Chondrocyte (in vitro differentiated cells): Measurements from ENCODE around the gene TIE1. TPM values are rescaled to one million over a fixed set of nuclear protein-coding genes. Genes with fewer than 3 reads are reported as not detected.

Experiments
- DNase-seq: peaks from one replicate; pipeline ENCODE4 v3.0.0; 2021; ENCODE audit warnings: mixed read lengths, low spot score
- H3K27ac Mint-ChIP-seq: one replicate; pipeline ENCODE4 v1.8.0; 2021; ENCODE audit warnings: mild to moderate bottlenecking, moderate library complexity, mixed read lengths; ENCODE audit not compliant: unreplicated experiment
- H3K27me3 Mint-ChIP-seq: 2 replicates; pipeline ENCODE4 v1.8.0; 2021; ENCODE audit warnings: low read depth, mixed read lengths
- H3K36me3 Mint-ChIP-seq: 2 replicates; pipeline ENCODE4 v1.8.0; 2021; ENCODE audit warnings: low read depth, mixed read lengths
- H3K4me1 Mint-ChIP-seq: 2 replicates; pipeline ENCODE4 v1.8.0; 2021; ENCODE audit warnings: low read depth, mild to moderate bottlenecking, mixed read lengths
- H3K4me3 Mint-ChIP-seq: one replicate; pipeline ENCODE4 v1.8.0; 2021; ENCODE audit warnings: mild to moderate bottlenecking, moderate library complexity, mixed read lengths; ENCODE audit not compliant: unreplicated experiment
- H3K9me3 Mint-ChIP-seq: 2 replicates; pipeline ENCODE4 v1.8.0; 2021; ENCODE audit warnings: low read depth, mixed read lengths
- total RNA-seq: library from RNA; stranded (reverse); gene quantifications from 3 replicates; pipeline ENCODE4 v1.2.1, GENCODE V29; 2021
- TF ChIP-seq, protein P1 (sequence below): fragments of 200-600 bp; sonication (generic); IDR thresholded peaks from 2 replicates; pipeline ENCODE4 v1.5.0; 2021; ENCODE audit warnings: antibody characterized with exemption, mild to moderate bottlenecking, moderate library complexity

TIE1 gene
- total RNA-seq, 1 donor from 2014 or later = not detected

DNA sequence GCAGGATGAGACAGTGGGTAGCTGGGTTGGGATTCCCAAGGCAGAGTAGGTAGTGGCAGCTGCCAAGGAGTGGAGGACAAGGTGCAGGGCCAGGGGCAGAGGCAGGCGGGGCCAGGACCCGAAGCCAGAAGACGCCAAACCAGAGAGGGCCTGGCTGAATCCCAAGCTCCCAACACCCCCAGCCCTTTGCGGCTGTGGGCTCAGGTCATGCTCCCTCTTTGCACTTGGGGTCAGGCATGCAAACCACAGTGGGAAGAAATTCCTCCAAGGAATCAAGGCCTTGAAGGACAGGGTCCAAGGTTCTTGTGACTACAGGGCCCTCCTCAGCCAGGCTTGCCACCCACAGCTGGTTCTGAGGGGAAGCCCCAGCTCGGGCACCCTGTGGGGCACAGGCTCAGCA lies 21.6 kb upstream of the TIE1 start:
- H3K4me1 Mint-ChIP-seq = peaks cover 4% of the 10 kb centered on the region
- TF ChIP-seq, protein P1, sequence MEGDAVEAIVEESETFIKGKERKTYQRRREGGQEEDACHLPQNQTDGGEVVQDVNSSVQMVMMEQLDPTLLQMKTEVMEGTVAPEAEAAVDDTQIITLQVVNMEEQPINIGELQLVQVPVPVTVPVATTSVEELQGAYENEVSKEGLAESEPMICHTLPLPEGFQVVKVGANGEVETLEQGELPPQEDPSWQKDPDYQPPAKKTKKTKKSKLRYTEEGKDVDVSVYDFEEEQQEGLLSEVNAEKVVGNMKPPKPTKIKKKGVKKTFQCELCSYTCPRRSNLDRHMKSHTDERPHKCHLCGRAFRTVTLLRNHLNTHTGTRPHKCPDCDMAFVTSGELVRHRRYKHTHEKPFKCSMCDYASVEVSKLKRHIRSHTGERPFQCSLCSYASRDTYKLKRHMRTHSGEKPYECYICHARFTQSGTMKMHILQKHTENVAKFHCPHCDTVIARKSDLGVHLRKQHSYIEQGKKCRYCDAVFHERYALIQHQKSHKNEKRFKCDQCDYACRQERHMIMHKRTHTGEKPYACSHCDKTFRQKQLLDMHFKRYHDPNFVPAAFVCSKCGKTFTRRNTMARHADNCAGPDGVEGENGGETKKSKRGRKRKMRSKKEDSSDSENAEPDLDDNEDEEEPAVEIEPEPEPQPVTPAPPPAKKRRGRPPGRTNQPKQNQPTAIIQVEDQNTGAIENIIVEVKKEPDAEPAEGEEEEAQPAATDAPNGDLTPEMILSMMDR = no peak
- no peaks in the 10 kb centered on the region for H3K9me3 Mint-ChIP-seq
- peak; percentile 50 for DNase-seq
- H3K27me3 Mint-ChIP-seq = no peaks in the 10 kb centered on the region
- H3K36me3 Mint-ChIP-seq = no peaks in the 10 kb centered on the region
- no peak overlapping the region for H3K4me3 Mint-ChIP-seq
- H3K27ac Mint-ChIP-seq = no peak overlapping the region

GRCh38 chr1:43279666-43280065 lies 21.1 kb upstream of the TIE1 start:
- Mint-ChIP-seq H3K36me3 (no peaks in the 10 kb centered on the region), H3K9me3 (no peaks in the 10 kb centered on the region)
- TF ChIP-seq, protein P1 = no peak

DNA sequence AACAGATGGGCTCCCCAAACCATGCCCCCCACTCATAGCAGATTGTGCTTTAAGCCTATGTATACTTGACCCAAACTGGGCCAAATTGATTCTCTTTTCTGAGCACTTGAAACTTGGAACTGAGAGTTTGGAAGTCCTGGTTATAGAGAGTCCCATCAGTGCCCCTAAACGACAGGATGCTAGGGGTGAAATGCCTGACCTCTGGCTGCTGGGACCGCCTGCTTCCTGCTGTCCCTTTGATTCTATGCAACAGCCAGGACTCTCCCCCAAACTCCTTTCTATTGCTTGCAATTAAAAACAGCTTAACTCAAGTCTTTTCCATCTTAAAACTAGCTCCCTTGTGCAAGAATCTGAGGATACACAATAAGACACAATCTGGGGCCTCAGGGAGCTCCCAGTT lies 20.1 kb upstream of the TIE1 start:
- Mint-ChIP-seq H3K4me1 (no peaks in the 10 kb centered on the region), H3K4me3 (no peak overlapping the region), H3K36me3 (no peaks in the 10 kb centered on the region), H3K9me3 (no peaks in the 10 kb centered on the region), H3K27me3 (no peaks in the 10 kb centered on the region), H3K27ac (no peak overlapping the region)
- TF ChIP-seq, protein P1 = no peak
- no peak for DNase-seq

More at GRCh38 chr1:43279666-43280065, 21.1 kb upstream of the TIE1 start:
- Mint-ChIP-seq H3K4me3 (no peak overlapping the region), H3K4me1 (no peaks in the 10 kb centered on the region), H3K27ac (no peak overlapping the region), H3K27me3 (no peaks in the 10 kb centered on the region)
- peak; percentile 81 for DNase-seq

GRCh38 chr1:43282220-43283195 lies 18.3 kb upstream of the TIE1 start:
- Mint-ChIP-seq H3K27ac (no peak overlapping the region), H3K4me1 (no peaks in the 10 kb centered on the region), H3K27me3 (peaks cover 3% of the 10 kb centered on the region), H3K36me3 (no peaks in the 10 kb centered on the region), H3K9me3 (no peaks in the 10 kb centered on the region), H3K4me3 (no peak overlapping the region)
- TF ChIP-seq, protein P1 = no peak
- peak; percentile 65 for DNase-seq

DNA sequence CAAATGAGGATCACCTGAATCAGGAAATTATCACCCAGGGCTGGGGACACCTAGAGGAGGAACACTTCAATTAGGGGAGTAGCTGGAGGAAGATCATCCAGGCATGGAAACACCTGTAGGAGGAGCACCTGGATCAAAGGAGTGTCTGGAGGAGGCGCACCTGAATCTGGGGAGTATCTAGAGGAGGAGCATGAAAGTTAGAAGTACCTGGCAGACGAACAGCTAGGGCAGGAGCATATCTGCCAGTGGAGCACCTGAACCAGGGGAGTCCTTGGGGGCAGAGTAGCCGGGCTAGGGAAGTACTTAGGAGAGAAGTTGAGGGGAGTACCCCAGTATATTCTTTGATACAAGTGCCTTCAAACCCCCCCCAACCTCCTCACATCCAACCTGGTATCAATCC lies 16.7 kb upstream of the TIE1 start:
- Mint-ChIP-seq H3K36me3 (no peaks in the 10 kb centered on the region), H3K9me3 (no peaks in the 10 kb centered on the region), H3K27me3 (peaks cover 10% of the 10 kb centered on the region), H3K27ac (no peak overlapping the region), H3K4me1 (no peaks in the 10 kb centered on the region), H3K4me3 (no peak overlapping the region)
- peak; percentile 35 for DNase-seq
- TF ChIP-seq, protein P1 = no peak
